Measurements from ENCODE around the gene SNAPIN.

Gene SNAPIN

GRCh38 chr1:153612111-153612754 is 46.3 kb upstream of the SNAPIN start:
- TF ChIP-seq, protein P1, sequence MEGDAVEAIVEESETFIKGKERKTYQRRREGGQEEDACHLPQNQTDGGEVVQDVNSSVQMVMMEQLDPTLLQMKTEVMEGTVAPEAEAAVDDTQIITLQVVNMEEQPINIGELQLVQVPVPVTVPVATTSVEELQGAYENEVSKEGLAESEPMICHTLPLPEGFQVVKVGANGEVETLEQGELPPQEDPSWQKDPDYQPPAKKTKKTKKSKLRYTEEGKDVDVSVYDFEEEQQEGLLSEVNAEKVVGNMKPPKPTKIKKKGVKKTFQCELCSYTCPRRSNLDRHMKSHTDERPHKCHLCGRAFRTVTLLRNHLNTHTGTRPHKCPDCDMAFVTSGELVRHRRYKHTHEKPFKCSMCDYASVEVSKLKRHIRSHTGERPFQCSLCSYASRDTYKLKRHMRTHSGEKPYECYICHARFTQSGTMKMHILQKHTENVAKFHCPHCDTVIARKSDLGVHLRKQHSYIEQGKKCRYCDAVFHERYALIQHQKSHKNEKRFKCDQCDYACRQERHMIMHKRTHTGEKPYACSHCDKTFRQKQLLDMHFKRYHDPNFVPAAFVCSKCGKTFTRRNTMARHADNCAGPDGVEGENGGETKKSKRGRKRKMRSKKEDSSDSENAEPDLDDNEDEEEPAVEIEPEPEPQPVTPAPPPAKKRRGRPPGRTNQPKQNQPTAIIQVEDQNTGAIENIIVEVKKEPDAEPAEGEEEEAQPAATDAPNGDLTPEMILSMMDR (IDR thresholded peaks at IDR 0.05; ENCODE audit: control insufficient read depth, extremely low read depth, insufficient read depth) = no peak
- DNase-seq (ENCODE audit: low read depth) = no peak
- no peak overlapping the region for H3K4me3 ChIP-seq (ENCODE audit: low read depth, low read length)

DNA sequence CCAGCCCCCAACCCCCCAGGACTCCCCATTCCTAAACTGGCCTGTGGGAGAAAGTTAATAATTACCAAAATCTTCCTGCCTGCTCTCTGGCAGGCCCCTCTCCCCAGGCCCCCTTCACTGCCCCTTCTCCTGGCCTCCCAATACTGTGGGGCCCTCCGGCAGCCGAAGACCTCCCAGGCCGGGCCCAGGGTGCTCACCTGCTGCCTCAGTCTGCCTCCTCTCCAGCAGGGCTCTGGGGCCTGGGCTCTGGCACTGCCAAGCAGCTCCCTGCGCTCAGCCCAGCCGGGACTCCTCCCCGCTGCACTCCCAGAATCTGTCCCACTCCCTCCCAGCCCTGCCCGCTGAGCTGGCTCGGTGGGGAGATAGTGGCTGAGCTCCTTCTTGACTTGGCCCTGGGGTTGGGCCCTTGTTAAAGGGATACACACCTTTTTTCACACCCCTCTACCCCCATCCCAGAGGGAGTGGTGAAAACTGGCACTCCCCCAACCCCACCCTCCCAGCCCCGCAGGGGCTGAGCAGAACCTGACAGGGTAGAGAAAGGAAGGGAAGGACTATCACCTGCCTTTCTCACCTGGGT is 45.7 kb upstream of the SNAPIN start, which contains the start of gene S100A16:
Gene S100A16, minus strand, starts transcription at position 383 of the 577 bp plus-strand sequence. CDS start 4,986 bp downstream, outside the sequence.
- DNase-seq (ENCODE audit: low read depth) = no peak

DNA sequence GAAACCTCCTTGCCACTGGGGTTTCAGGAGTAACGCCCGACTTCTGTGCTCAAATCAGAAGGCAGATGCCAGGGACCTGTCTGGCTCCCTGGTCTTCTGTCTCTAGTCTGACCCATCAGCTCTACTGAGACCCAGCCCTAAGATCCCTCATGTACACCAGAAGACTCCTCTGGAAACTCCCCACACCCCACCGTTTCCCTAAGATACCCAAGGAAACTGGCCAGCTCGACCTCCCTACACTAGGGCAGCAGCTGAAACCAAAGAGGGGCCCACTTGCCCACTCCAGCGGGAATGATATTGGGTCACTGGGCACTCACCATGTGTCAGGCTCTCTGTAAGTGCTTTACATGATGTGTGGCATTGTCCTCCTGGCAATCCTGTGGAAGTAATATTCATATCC is 45.1 kb upstream of the SNAPIN start:
- H3K4me3 ChIP-seq (ENCODE audit: low read depth, low read length) = no peak overlapping the region
- TF ChIP-seq, protein P1 (IDR thresholded peaks at IDR 0.05; ENCODE audit: control insufficient read depth, extremely low read depth, insufficient read depth) = no peak

More for the DNA sequence above, 45.7 kb upstream of the SNAPIN start, which contains the start of gene S100A16:
- no peak within 1 kb of the TSS for H3K4me3 ChIP-seq (ENCODE audit: low read depth, low read length)
- TF ChIP-seq, protein P1 (IDR thresholded peaks at IDR 0.05; ENCODE audit: control insufficient read depth, extremely low read depth, insufficient read depth) = no peak

DNA sequence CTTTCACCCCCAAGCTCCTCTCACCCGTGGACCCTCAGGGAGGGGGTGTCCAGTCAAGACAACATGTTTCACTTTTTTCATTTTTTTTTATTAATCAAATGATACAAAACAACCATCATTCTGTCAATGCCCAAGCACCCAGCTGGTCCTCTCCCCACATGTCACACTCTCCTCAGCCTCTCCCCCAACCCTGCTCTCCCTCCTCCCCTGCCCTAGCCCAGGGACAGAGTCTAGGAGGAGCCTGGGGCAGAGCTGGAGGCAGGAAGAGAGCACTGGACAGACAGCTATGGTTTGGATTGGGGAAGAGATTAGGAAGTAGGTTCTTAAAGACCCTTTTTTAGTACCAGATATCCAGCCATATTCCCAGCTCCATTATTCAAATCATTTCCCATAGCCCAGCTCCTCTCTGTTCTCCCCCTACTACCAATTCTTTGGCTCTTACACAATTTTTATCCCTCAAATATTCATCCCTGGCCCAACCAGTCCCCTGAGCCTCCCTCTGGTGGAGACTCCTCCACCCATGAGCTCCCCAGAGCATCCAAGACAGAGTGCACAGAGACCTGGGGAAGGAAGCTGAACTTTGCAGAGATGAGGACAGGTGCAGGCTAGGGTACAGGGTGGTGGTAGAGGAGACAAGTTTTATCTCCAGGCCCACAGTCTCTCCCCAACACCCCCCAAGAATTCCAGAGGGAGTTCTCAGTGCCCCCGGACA is 44.2 kb upstream of the SNAPIN start:
- TF ChIP-seq, protein P1 (IDR thresholded peaks at IDR 0.05; ENCODE audit: control insufficient read depth, extremely low read depth, insufficient read depth) = no peak
- DNase-seq (ENCODE audit: low read depth) = no peak
- no peak overlapping the region for H3K4me3 ChIP-seq (ENCODE audit: low read depth, low read length)

More for the DNA sequence above, 45.1 kb upstream of the SNAPIN start:
- no peak for DNase-seq (ENCODE audit: low read depth)

DNA sequence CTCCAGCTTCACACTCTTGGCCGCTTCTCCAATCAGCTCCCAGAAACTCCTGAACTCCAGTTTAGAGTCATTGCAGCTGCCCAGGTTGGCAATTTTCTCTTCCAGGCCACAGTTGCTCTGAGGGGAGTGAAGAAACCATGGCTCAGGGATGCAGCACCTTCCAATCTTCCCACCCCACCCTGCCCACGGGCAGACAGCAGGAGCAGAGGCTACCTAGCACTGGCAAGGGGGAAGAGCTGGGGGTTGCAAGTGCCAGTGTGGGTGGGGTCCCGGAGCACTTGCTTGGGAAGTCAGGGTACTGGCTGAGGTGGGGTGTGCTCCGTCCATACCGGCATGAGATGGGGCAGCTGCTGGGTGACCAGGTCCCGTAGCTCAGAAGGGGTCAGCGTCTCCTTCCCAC is 43.6 kb upstream of the SNAPIN start:
- no peak for DNase-seq (ENCODE audit: low read depth)
- TF ChIP-seq, protein P1 (IDR thresholded peaks at IDR 0.05; ENCODE audit: control insufficient read depth, extremely low read depth, insufficient read depth) = no peak

GRCh38 chr1:153615406-153615805 is 43.1 kb upstream of the SNAPIN start:
- no peak overlapping the region for H3K4me3 ChIP-seq (ENCODE audit: low read depth, low read length)
- no peak for DNase-seq (ENCODE audit: low read depth)
- TF ChIP-seq, protein P1 (IDR thresholded peaks at IDR 0.05; ENCODE audit: control insufficient read depth, extremely low read depth, insufficient read depth) = no peak

More for the DNA sequence above, 43.6 kb upstream of the SNAPIN start:
- H3K4me3 ChIP-seq (ENCODE audit: low read depth, low read length) = no peak overlapping the region
